ENCODE results near the gene SLC17A9. TPM values are rescaled to one million over a fixed set of nuclear protein-coding genes. Genes with fewer than 3 reads are reported as not detected.

SLC17A9 gene, protein sequence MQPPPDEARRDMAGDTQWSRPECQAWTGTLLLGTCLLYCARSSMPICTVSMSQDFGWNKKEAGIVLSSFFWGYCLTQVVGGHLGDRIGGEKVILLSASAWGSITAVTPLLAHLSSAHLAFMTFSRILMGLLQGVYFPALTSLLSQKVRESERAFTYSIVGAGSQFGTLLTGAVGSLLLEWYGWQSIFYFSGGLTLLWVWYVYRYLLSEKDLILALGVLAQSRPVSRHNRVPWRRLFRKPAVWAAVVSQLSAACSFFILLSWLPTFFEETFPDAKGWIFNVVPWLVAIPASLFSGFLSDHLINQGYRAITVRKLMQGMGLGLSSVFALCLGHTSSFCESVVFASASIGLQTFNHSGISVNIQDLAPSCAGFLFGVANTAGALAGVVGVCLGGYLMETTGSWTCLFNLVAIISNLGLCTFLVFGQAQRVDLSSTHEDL
- total RNA-seq, result 10 to 100 TPM in 1 of 4 donors, 1 to 10 TPM in 3; 3.8 to 19.0 (median 5.2) TPM

DNA sequence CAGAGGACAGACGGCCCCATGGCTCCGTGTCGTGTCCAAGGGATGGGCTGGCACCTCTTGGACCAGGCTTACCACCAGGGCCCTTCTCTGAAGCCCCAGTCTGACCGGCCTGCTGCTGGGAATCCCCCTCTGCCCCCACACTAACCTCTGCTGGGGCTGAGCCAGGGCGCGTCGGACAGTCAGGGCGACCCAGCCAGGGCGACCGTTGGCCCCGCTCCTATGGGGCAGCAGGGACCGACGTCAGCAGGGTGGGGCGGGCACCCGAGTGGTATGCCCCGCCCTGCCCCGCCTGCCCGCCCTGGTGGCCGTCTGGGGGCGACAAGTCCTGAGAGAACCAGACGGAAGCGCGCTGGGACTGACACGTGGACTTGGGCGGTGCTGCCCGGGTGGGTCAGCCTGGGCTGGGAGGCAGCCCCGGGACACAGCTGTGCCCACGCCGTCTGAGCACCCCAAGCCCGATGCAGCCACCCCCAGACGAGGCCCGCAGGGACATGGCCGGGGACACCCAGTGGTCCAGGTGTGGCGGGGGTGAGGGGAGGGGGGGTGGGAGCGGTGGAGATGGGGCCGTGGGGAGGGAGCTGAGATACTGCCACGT is at the start of gene SLC17A9:
SLC17A9 (plus strand) TSS at position 337 of the 595 bp plus-strand sequence; CDS start at position 459, 122 bp downstream.
- DNase-seq, result peak; percentile 90 to 94 (median 92)
- Histone ChIP-seq H3K27ac (peak within 1 kb of the TSS; percentile 75 to 90 (median 84)), H3K9me3 (no peaks in the 10 kb centered on the region), H3K36me3 (peaks cover 0 to 31% (median 0%) of the 10 kb centered on the region in 3 donors), H3K4me3 (peak within 1 kb of the TSS; percentile 28 to 58 (median 40)), H3K27me3 (no peaks in the 10 kb centered on the region), H3K4me1 (peaks cover 0 to 31% (median 23%) of the 10 kb centered on the region in 4 donors)
- TF ChIP-seq POLR2A (IDR thresholded peaks at IDR 0.05) (peak in 1 of 2 donors; percentile 33), CTCF (IDR thresholded peaks at IDR 0.05) (peak in 3 of 6 experiments; percentile 25 to 37 (median 30))

DNA sequence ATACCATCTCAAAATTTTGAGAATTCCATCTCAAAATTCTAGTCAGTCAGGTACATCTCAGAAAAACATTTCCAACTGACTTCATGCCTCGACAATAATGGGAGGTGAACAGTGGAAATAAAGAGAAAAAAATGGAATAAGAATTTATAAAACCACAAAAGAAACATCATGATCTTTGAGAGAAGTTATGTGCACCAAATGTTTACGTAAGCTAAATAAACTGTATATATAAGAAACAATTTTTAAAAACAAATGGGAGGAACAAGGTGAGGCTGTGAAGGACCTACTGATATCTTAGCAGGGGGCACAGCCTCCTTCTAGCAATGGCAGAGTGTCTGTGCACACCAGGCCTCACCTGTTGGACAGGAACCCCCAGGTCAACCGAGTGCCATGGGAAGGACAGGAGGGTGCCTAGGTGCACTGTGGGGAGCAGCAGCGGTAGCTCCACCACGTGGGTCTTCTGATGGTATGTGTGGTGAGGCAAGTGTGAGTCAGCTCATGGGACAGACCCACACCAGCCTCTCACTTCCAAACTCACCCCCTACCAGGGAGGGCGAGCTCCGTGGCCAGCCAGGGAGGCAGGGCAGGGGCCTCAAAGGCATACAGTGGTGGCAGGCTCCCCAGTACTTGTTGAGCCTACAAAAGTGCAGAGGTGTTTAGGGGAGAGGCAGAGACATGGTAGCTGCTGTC is 49.4 kb upstream of the SLC17A9 start:
- Histone ChIP-seq H3K27ac (no peak overlapping the region), H3K4me3 (no peak overlapping the region), H3K36me3 (peaks cover 0 to 59% (median 0%) of the 10 kb centered on the region in 3 donors), H3K9me3 (no peaks in the 10 kb centered on the region), H3K4me1 (peaks cover 4 to 27% (median 12%) of the 10 kb centered on the region in 4 donors), H3K27me3 (no peaks in the 10 kb centered on the region)
- no peak for DNase-seq
- TF ChIP-seq CTCF (IDR thresholded peaks at IDR 0.05) (no peak), POLR2A (IDR thresholded peaks at IDR 0.05) (no peak)

GRCh38 chr20:62905536-62906117 is 46.9 kb upstream of the SLC17A9 start:
- DNase-seq, result no peak
- peaks cover 0 to 85% (median 0%) of the 10 kb centered on the region in 3 donors for H3K36me3 ChIP-seq
- TF ChIP-seq CTCF (IDR thresholded peaks at IDR 0.05), result no peak
- TF ChIP-seq POLR2A (IDR thresholded peaks at IDR 0.05), result no peak
- H3K27me3 ChIP-seq, result no peaks in the 10 kb centered on the region
- no peak overlapping the region for H3K27ac ChIP-seq
- peaks cover 0 to 2% (median 0%) of the 10 kb centered on the region in 4 donors for H3K4me1 ChIP-seq
- no peaks in the 10 kb centered on the region for H3K9me3 ChIP-seq
- H3K4me3 ChIP-seq, result no peak overlapping the region

GRCh38 chr20:62906209-62906608 is 46.3 kb upstream of the SLC17A9 start:
- H3K27me3 ChIP-seq, result no peaks in the 10 kb centered on the region
- H3K4me1 ChIP-seq, result no peaks in the 10 kb centered on the region
- H3K36me3 ChIP-seq, result peaks cover 0 to 91% (median 0%) of the 10 kb centered on the region in 3 donors
- DNase-seq, result no peak
- H3K27ac ChIP-seq, result no peak overlapping the region
- no peak overlapping the region for H3K4me3 ChIP-seq
- TF ChIP-seq CTCF (IDR thresholded peaks at IDR 0.05) (no peak), POLR2A (IDR thresholded peaks at IDR 0.05) (no peak)
- H3K9me3 ChIP-seq, result no peaks in the 10 kb centered on the region

All from Peyer's patch (tissue), 4 donors.